Thoracic aorta (tissue), 2 donors: ENCODE measurements around the gene EPB41L5. TPM values are rescaled to one million over a fixed set of nuclear protein-coding genes. Genes with fewer than 3 reads are reported as not detected.
"Not testable (repeated sequence)": the region's sequence is repeated elsewhere in the genome, so short reads cannot be mapped to it uniquely, and the experiment has no call there.

ENCODE experiments used
- ATAC-seq: fragments of 150-250 bp; one replicate; pipeline ENCODE4 v1.8.0; 2017; ENCODE audit warnings: low read depth; ENCODE audit not compliant: insufficient number of reproducible peaks, low FRiP score
- DNase-seq: peaks from one replicate; pipeline ENCODE4 v3.0.0-alpha.2; 2020; ENCODE audit warnings: low spot score
- H3K27ac ChIP-seq, 2 donors: fragments of 200-600 bp; sonication (generic); 1 replicate in 1 of 2; 2 replicates in 1 of 2; pipeline ENCODE4 v1.5.1; 2016; ENCODE audit warnings: mild to moderate bottlenecking in 2 of 2, moderate library complexity in 2 of 2
- H3K27me3 ChIP-seq: fragments of 200-600 bp; sonication (generic); replicated peaks from 2 replicates; pipeline ENCODE4 v1.6.0; 2016; ENCODE audit warnings: mild to moderate bottlenecking; ENCODE audit not compliant: insufficient read depth
- H3K36me3 ChIP-seq: fragments of 200-600 bp; sonication (generic); one replicate; pipeline ENCODE4 v1.5.1; 2016
- H3K4me1 ChIP-seq, 2 donors: fragments of 200-600 bp; sonication (generic); 1 replicate in 1 of 2; 2 replicates in 1 of 2; pipeline versions ENCODE4 v1.5.1 to v1.6.0; 2016; ENCODE audit warnings: low read depth in 2 of 2, mild to moderate bottlenecking in 1 of 2; ENCODE audit not compliant: control insufficient read depth in 1 of 2
- H3K4me3 ChIP-seq: fragments of 200-600 bp; sonication (generic); 2 replicates; pipeline ENCODE4 v1.5.1; 2016; ENCODE audit warnings: mild to moderate bottlenecking
- H3K9me3 ChIP-seq: fragments of 200-600 bp; sonication (generic); 2 replicates; pipeline ENCODE4 v1.5.1; 2016
- total RNA-seq, 2 donors: library from RNA; depleted of rRNA; stranded (reverse); fragments of >200 nt; gene quantifications; one replicate each; pipeline versions ENCODE4 v1.1.0 to v1.2.3, GENCODE V29; 2016
- TF ChIP-seq, protein P1 (sequence below): fragments of 200-600 bp; sonication (generic); IDR thresholded peaks from one replicate; pipeline ENCODE4 v1.5.1; 2019; ENCODE audit warnings: antibody characterized with exemption

EPB41L5 gene
- total RNA-seq, result 10 to 100 TPM; 15.4 to 18.5 TPM

DNA sequence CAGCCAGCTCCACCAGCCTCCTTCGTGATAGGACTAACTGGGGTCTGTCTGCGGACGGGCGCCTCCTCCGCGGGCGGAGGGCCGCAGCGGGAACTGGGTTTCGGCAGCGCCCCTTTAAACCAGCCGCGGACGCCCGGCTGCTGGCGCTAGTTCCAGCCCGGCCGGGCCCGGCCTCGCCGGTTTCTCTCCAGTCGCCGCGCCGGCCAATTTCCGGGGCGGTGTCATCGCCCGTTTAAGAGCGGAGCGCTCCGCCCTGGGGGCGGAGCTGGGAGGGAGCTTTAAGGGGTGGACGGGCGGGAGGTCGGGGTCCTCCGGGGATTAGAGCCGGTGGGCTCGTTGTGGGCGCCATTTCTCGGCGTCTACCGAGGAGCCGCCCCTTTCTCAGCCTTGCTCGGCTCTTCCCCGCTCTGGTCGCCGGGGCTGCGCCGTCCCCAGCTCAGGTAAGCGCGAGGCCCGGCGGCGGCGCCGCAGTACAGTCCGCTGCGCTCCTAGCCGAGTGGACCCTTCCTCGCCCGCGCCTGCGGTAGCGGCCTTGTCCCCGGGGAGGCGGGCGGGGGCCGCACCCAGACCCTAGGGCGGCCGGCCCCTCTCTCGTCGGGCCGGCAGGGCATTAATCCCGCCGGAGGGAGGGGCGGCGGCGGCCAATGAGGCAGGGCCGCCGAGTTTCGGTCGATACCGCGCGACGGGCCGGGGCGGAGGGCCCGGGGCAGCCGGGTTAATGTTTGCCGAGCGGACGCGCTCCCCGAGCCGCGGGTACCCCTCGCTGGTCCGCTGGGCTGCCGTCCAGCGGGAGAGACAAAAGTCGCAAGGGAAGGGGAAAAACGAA is at the start of gene EPB41L5:
Gene EPB41L5 (plus strand): TSS at position 307 of the 826 bp plus-strand sequence. CDS start 6,008 bp downstream, outside the sequence.
- H3K4me1 ChIP-seq, result peaks cover 0 to 14% of the 10 kb centered on the region in 2 donors
- DNase-seq (peak; percentile 72), ATAC-seq (peak; percentile 88)
- H3K36me3 ChIP-seq, result no peaks in the 10 kb centered on the region
- H3K27me3 ChIP-seq, result no peaks in the 10 kb centered on the region
- TF ChIP-seq, protein P1, sequence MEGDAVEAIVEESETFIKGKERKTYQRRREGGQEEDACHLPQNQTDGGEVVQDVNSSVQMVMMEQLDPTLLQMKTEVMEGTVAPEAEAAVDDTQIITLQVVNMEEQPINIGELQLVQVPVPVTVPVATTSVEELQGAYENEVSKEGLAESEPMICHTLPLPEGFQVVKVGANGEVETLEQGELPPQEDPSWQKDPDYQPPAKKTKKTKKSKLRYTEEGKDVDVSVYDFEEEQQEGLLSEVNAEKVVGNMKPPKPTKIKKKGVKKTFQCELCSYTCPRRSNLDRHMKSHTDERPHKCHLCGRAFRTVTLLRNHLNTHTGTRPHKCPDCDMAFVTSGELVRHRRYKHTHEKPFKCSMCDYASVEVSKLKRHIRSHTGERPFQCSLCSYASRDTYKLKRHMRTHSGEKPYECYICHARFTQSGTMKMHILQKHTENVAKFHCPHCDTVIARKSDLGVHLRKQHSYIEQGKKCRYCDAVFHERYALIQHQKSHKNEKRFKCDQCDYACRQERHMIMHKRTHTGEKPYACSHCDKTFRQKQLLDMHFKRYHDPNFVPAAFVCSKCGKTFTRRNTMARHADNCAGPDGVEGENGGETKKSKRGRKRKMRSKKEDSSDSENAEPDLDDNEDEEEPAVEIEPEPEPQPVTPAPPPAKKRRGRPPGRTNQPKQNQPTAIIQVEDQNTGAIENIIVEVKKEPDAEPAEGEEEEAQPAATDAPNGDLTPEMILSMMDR, result no peak
- H3K9me3 ChIP-seq, result no peaks in the 10 kb centered on the region
- peak within 1 kb of the TSS; percentile 79 for H3K4me3 ChIP-seq
- H3K27ac ChIP-seq, result peak within 1 kb of the TSS; percentile 71 to 87

DNA sequence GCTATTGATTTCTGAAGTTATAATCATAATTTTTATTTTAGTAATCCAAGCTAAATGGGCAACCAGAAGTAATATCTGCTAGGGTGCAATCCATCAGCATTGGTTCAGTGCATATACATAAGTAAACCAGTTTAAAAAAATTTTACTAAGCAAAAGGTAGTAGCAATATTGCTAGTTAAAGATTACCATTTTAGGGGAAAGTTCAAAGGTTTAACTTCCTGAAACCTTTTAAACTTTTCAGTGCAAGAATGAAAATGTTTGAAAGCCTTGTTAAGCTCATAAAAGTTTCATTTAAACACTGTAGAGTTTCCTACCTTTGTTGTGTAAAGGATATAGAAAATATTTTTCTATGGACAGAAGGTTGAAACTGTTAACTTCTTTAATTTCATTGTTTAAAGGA is 31.0 kb upstream of the EPB41L5 start:
- ATAC-seq, result no peak
- TF ChIP-seq, protein P1, result no peak
- H3K27ac ChIP-seq, result no peak overlapping the region

DNA sequence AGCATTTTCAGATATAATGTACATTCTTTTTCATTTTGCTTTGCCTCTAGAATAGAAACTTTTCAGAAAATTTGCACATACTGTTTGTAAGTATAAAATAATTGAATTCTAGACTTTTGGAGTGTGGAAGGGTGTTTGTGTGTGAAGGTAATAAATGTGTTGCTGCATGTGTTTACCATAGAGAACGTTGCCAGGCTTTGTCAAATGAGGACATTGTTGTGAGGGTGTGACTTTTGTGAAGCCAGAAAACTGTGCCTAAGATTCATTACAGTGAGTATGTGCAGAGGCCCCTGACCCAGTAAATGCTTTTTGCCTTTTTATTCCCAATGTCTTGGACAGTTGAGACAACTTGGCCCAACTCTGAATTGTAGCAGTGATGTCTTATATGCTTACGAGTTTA is 30.4 kb upstream of the EPB41L5 start:
- Histone ChIP-seq H3K9me3 (no peaks in the 10 kb centered on the region), H3K4me3 (no peak overlapping the region), H3K36me3 (no peaks in the 10 kb centered on the region), H3K27ac (no peak overlapping the region), H3K27me3 (no peaks in the 10 kb centered on the region), H3K4me1 (no peaks in the 10 kb centered on the region)
- DNase-seq, result no peak
- TF ChIP-seq, protein P1, result no peak
- ATAC-seq, result no peak

More for the DNA sequence above, 31.0 kb upstream of the EPB41L5 start:
- no peak for DNase-seq
- no peaks in the 10 kb centered on the region for H3K9me3 ChIP-seq
- H3K4me3 ChIP-seq, result no peak overlapping the region
- no peaks in the 10 kb centered on the region for H3K27me3 ChIP-seq
- no peaks in the 10 kb centered on the region for H3K36me3 ChIP-seq
- H3K4me1 ChIP-seq, result no peaks in the 10 kb centered on the region

DNA sequence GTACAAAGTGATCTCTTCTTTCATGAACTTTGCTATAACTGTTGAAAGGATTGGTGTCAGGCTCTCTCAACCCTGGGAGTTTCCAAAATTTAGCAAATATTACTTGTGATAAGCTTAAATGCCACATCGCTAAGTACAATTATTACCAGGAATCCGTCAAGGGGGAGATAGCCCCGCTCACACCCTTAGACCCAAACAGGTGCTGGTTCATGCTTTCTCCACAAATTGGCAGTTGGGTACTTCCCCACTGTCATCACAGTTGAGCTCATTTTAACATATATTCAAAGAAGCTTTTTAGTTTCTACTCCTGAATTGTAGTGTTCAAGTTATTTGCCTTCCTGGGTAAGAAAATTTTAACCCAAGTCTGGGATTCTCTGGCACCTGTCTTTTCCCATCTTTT is 29.8 kb upstream of the EPB41L5 start:
- Histone ChIP-seq H3K4me1 (no peaks in the 10 kb centered on the region), H3K4me3 (no peak overlapping the region), H3K9me3 (no peaks in the 10 kb centered on the region), H3K36me3 (no peaks in the 10 kb centered on the region), H3K27me3 (no peaks in the 10 kb centered on the region), H3K27ac (no peak overlapping the region)
- ATAC-seq, result no peak
- TF ChIP-seq, protein P1, result no peak
- DNase-seq, result no peak

DNA sequence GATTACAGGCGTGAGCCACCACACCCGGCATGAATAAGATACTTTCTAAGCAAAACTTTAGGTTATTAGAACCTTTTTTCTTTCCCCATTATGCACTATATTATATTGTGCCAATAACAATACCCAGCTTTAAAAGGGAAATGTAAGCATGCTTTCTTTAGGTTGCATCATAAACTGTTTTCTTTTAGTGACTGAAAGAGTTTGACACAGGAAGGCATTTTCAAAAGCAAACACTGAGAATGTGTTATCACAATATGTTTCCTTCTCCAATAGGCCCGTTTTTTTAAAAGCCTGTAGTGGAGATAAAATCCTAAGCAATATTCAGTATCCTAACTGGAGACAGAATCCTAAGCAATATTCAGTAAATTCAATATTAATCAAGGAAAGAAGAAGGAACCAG is 16.7 kb upstream of the EPB41L5 start:
- no peak overlapping the region for H3K27ac ChIP-seq
- no peaks in the 10 kb centered on the region for H3K9me3 ChIP-seq
- ATAC-seq (no peak), DNase-seq (no peak)
- no peak overlapping the region for H3K4me3 ChIP-seq
- TF ChIP-seq, protein P1, result no peak
- no peaks in the 10 kb centered on the region for H3K36me3 ChIP-seq
- H3K27me3 ChIP-seq, result no peaks in the 10 kb centered on the region
- H3K4me1 ChIP-seq, result no peaks in the 10 kb centered on the region

DNA sequence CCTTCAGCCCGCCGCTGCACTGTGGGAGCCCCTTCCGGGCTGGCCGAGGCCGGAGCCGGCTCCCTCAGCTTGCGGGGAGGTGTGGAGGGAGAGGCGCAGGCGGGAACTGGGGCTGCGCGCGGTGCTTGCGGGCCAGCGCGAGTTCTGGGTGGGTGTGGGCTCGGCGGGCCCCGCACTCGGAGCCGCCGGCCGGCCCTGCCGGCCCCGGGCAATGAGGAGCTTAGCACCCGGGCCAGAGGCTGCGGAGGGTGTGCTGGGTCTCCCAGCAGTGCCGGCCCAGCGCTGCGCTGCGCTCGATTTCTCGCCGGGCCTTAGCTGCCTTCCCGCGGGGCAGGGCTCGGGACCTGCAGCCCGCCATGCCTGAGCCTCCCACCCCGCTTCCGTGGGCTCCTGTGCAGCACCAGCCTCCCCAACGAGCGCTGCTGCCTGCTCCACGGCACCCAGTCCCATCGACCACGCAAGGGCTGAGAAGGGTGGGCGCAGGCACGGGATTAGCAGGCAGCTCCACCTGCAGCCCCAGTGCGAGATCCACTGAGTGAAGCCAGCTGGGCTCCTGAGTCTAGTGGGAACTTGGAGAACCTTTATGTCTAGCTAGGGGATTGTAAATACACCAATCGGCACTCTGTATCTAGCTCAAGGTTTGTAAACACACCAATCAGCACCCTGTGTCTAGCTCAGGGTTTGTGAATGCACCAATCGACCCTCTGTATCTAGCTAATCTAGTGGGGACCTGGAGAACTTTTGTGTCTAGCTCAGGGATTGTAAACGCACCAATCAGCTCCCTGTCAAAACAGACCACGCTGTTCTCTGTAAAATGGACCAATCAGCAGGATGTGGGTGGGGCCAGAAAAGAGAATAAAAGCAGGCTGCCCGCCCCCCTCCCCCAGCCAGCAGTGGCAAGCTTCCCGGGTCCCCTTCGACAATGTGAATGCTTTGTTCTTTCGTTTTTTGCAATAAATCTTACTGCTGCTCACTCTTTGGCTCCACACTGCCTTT is 15.7 kb upstream of the EPB41L5 start:
- not testable (repeated sequence) for H3K4me1 ChIP-seq, H3K27me3 ChIP-seq, H3K9me3 ChIP-seq, DNase-seq, ATAC-seq, H3K36me3 ChIP-seq, H3K27ac ChIP-seq, H3K4me3 ChIP-seq
